ENCODE measurements around the gene DAB2.

The DAB2 gene

GRCh38 chr5:39424736-39425637, at the start of gene DAB2:
DAB2 (minus strand) TSS chr5:39424980; CDS start chr5:39394320, 30,660 bp downstream.
- DNase-seq (ENCODE audit: low spot score), result peak; percentile 70

DNA sequence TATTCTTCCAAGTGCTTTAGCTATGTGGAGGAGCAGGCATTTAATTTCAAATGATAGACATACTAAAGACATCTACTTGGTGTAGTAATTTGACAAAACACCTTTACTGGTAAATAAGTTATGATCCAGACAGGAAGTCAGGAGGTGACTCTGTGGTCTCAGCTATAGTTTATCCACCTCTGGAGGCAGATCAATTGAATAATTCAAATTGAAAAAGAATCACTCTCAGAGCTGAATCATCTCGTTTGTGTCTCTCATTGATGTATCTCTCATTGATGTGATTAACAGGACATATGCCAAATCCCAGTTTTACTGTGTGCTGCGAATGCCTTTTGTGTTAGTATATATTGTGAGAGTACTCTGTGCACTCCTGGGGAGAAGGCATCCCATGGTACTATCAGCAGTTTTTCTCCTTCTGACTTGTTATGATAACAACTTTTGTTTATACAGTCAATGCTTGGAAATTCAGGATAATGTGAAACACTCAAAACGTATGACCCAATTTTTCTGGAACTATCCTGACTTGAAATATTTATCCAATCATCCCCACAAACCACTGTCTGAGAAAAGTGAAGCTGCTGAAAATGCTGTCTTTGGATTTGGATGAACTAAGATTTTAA, 48.5 kb upstream of the DAB2 start:
- DNase-seq (ENCODE audit: low spot score), result no peak

- no peak for DNase-seq (ENCODE audit: low spot score)
Observed at GRCh38 chr5:39471836-39472508, 47.2 kb upstream of the DAB2 start.

DNA sequence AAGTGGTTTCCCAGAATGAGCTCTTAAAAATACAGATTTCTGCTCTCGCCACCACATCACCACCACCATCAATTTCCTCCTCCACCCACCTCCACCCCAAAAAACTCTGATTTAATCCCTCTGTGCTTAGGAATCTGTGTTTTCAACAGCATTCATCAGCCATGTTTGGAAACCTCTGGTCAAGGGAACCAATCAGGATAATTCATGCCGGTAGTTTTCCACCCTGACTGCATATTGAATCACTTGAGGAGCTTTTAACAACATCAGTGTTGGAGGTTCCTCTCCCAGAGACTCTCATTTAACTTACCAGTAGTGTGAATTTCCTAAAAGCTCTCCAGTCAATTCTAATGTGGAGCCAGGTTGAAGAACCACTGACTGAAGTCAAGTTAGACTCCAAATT, 46.0 kb upstream of the DAB2 start:
- no peak for DNase-seq (ENCODE audit: low spot score)

DNA sequence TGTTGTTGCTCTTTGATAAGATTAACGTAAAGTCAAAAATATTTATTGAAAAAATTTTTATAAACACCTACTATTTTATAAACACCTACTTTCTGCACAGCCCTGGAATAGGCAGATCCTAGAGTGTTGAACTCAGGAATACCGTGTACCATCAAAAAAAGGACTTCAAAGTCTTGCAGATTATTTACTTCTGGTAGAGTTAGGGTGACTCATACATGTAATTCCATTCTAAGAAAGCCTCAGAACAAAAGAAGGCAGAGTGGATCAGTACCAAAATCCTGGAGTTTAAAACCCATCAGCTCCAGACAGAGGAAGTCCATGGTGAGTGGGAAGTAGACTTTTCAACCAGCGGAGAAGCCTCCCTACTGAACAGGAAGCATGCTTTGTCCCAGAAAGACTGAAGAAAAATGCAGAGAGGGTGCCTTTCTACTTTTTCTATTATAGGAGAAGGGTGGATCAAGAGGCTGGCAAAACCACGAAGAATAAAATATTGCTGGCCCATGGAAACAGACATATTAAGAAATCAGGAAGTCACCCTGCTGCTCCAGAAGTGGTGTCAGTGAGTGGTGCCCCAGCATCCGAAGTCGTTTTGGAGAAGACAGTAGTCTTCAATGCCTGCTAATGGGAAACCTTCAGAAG, 45.1 kb upstream of the DAB2 start:
- DNase-seq (ENCODE audit: low spot score), result peak; percentile 29

GRCh38 chr5:39469176-39469575, 44.4 kb upstream of the DAB2 start:
- DNase-seq (ENCODE audit: low spot score), result no peak

GRCh38 chr5:39466846-39467245, 42.1 kb upstream of the DAB2 start:
- no peak for DNase-seq (ENCODE audit: low spot score)

- DNase-seq (ENCODE audit: low spot score), result no peak
Observed at GRCh38 chr5:39465843-39466242, 41.1 kb upstream of the DAB2 start.

DNA sequence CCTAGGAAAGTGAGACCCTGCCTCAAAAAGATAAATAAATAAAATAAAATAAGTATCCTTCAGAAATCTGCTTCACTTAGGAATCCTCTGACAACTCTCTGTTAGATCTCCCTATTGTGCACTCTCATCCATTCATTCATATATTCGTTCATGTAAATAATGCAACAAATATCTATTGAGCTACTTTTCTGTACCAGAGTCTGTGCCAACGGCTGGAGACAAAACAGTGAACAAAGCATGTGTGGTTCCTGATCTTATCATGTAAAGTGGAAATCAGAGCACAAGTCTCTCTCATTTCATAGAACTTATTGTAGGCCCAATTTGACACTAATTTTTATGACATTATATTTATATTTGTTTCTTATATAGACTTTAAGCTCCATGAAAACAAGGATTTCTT, 40.3 kb upstream of the DAB2 start:
- DNase-seq (ENCODE audit: low spot score), result no peak

- DNase-seq (ENCODE audit: low spot score), result no peak
Observed at GRCh38 chr5:39464088-39464487, 39.3 kb upstream of the DAB2 start.

GRCh38 chr5:39462211-39462610, 37.4 kb upstream of the DAB2 start:
- no peak for DNase-seq (ENCODE audit: low spot score)

GRCh38 chr5:39461007-39461682, 36.4 kb upstream of the DAB2 start:
- DNase-seq (ENCODE audit: low spot score), result peak; percentile 77

- DNase-seq (ENCODE audit: low spot score), result no peak
Observed at GRCh38 chr5:39459907-39460306, 35.1 kb upstream of the DAB2 start.

- no peak for DNase-seq (ENCODE audit: low spot score)
Observed at GRCh38 chr5:39459071-39459470, 34.3 kb upstream of the DAB2 start.

- DNase-seq (ENCODE audit: low spot score), result no peak
Observed at GRCh38 chr5:39455645-39456044, 30.9 kb upstream of the DAB2 start.

- no peak for DNase-seq (ENCODE audit: low spot score)
Observed at GRCh38 chr5:39453606-39454005, 28.8 kb upstream of the DAB2 start.

GRCh38 chr5:39452846-39453245, 28.1 kb upstream of the DAB2 start:
- DNase-seq (ENCODE audit: low spot score), result no peak

DNA sequence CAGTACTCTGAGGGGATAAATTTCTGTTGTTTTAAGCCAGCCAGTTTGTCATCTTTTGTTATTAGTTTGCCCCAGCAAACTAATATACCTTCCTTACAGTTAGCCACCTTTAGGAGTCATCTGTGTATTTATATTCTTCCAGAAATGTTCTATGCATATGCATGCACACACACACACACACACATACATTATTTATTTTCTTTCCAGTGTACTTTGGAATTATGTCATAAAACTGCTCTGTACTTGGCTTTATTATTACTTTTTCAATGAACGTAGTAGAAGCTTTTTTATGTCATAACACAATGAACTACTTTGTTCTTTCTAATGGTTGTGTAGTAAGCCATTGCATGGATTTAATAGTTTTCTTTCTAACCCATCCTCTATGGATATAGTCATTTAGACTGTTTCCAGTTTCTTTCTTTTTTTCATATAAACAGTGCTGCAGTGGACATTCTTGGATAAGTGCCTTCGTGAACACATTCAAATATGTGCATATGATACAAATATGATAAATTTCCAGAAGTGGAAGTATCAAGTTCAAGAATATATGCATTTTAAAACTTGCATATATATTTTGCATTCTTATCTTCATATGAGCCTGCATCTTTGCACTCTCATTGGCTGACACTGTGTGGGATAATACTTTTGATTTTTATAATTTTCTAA, 26.6 kb upstream of the DAB2 start:
- DNase-seq (ENCODE audit: low spot score), result no peak

DNA sequence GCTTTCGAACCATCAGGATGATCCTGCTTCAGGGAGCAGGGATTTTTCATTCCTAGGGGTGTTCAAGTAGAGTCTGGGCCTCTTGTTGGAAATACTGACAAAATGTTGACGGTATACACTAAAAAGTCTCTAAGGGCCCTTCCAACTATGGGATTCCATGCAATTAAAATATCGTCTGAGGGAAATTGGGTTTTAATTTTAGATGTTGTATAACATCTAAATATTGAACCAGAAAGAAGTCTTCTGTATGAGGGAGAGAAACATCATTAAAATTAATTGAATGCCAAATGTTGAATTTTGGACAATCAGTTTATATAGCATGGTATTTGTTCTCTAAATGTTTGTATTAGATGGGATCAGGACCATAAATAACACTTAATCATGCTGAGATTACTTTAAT, 25.7 kb upstream of the DAB2 start:
- DNase-seq (ENCODE audit: low spot score), result no peak

GRCh38 chr5:39449591-39449990, 24.8 kb upstream of the DAB2 start:
- DNase-seq (ENCODE audit: low spot score), result peak; percentile 17

- no peak for DNase-seq (ENCODE audit: low spot score)
Observed at GRCh38 chr5:39448506-39449128, 23.8 kb upstream of the DAB2 start.
